NCI-H1092 (cell line): ENCODE data around the gene TMEM229B.
A peak's percentile ranks its signal among the peaks of the same experiment; 100 is the strongest.

Experiments used
- DNase-seq: peaks from one replicate; lab custom pipeline; 2025; lab: John Stamatoyannopoulos, UW

TMEM229B gene

DNA sequence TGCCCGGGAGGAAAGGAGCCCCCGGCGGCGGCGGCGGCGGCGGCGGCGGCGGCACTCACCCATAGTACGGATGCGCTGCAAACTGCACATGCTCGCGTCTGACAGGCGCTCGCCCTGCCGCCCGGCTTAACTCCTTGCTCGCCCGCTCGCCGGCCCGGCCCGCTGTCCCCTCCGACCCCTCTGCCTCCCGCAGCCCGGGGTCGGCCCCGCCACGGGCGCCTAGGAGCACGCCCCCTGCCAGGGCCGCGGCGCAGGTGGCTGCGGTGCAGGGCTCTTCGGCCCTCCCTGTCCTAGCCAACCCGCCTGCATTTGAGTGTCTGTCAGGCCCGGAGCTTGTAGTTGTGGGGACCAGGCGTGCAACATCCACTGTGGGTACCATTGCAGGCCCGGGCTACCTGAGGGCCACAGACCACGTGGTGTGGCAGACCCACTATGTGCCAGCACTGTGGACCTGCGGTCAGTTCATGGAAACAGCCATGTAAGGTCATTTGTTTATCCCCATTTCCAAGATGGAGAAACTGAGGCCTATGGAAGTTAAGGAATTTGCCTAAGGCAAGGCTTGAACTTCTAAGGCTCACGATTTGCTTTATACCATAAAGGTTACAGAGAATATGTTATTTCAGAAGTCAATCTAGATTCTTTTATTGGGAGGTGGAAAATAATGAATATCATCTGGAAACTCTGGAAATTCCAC lies 27.0 kb upstream of the TMEM229B start:
- DNase-seq = no peak

DNA sequence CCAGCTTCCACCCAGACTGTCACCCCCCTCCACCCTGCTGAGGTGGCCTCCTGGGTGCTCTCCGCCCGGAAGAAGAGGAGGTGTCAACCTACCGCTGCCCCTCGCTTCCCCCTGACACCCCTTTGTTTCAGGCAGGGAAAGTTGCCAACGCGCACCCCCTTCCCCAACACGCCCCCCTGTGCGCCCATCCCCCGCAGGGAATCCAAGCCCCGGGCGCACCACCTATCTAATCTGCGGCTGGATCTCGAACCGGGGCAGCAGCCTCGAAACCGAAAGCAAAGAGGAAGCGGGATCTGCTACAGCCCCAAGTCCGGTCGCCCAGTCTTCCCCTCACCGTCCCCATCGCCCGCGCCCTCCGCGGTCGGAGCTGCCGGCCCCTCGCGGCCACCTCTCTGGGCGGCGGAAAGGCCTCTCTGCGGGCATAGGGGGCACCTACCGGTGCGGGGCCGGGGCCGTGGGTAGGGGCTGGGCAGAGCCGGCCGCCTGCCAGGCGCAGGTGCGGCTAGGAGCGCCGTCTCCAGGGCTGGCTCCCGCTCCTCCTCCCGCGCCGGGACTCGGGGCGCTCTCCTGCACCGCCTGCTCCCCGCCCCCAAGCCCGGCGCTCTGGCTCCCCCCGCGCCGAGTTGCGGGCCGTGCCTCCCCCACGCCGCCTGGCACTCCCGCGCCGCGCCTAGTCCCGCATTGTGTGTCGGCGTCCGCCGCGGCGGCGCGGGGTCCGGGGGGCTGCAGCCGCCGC lies 26.3 kb upstream of the TMEM229B start:
- peak; percentile 37 for DNase-seq

DNA sequence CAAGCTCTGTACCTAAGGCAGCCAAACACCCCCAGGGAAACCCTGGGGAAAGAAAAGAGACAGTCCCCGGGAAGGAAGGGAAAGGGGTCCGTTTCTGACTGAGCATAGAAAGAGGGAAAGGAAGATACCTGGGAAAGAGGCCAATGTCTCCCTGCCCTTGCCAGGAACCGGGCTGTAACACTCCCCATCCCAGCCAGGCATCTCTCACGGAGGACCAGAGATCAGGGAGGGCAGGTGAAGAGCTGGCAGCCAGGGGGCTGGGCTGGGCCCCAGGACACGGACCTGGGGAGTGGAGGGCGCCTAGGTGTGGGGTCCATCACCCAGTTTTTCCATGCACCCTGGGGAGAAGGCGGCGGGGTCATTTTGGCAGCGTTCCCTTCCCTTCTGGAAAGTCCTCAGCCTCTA lies 25.7 kb upstream of the TMEM229B start:
- DNase-seq = peak; percentile 20

DNA sequence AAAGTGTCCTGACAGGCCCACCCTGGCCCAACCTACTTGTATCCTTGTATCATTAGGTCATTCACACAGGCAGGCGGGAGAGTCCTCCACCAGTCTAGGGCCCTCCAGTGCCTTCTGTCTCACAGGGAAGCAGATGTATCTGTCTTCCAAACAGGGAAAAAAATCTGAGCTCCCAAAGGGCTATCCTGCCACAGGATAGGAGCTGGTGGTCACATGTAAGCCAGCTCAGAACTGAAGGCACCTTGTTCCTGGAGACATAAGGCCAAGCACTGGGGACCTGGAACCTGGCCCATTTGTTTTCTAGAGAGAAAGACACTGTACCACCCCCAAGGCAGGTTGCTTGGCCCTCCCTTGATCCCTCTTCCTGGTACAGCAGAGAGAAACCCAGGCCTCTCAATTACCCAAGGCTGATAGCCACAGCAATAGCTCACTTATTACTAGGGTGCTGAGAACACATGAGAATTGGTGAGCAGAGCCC lies 25.1 kb upstream of the TMEM229B start:
- no peak for DNase-seq

DNA sequence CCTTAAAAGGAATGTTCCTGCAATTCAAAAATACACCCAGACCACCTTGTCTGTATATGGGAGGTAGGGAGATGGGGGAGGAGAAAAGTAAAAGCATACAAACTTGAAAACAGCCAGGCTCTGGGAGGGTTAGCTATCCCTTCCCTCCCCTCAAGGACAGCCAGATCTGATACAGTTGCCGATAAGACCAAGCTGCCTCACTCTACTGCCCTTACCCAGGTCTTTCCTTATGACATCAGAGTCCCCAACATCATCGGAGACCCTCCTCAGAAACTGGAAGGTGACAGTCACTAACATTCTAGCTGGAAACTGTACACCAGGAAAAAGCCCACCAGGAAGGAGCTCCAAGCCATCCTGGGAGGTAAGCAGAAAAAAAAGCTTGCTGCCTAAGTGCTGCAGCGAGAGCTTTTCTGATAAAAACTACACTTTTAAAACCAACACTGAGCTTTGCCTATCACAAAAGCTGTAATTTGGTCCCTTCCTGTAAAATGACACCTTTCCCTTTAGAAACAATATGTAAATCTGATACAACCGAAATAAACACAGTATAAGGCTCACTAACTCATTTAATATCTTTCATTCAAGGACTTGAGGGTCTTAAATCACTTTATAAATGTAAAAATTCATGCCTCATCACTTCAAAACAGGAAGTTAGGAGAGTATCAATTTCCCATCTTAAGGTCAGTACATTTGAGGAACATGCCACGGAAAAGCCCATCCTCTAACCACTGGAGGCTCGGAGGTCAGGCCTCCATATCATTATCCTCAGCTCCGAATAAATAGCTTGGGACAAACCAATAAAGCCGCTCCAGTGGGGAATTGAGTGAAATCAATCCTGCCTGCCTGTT lies 24.2 kb upstream of the TMEM229B start:
- DNase-seq = no peak

DNA sequence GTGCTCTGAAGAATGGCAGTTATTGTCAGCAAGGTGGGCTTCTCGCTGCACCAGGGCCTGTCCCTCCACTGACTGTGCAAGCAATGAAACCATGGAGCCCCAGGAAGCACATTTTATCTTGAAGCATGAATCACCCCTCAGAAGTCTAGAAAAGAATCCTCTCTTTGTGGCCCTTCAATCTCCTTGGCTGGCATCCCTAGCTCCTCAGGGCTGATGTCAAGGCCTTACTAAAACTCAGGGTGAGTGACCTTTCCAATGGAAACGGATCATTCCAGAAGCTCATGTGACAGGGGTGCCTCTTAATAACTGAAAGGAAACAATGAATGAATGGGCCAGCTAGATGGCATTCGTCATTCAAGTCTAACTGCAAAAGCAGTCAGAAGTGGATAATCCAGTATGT lies 22.3 kb upstream of the TMEM229B start:
- no peak for DNase-seq

DNA sequence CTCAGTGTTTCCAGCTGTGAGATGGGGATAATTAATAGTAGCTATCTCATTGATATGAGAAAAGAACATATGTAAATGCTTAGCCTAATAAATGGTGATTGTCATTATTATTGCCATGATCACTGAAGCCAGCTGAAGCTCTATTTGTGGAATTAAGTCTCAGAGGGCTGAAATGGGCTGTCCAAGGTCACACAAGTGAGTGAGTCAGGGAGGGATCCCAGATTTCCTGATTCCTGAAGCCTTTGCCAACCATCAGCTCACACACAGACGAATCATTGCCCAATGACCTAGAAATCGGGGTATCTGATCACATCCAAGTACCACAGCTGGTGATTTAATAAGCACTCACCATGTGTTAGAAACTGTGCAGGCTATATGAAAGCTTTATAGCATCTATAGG lies 21.6 kb upstream of the TMEM229B start:
- no peak for DNase-seq

DNA sequence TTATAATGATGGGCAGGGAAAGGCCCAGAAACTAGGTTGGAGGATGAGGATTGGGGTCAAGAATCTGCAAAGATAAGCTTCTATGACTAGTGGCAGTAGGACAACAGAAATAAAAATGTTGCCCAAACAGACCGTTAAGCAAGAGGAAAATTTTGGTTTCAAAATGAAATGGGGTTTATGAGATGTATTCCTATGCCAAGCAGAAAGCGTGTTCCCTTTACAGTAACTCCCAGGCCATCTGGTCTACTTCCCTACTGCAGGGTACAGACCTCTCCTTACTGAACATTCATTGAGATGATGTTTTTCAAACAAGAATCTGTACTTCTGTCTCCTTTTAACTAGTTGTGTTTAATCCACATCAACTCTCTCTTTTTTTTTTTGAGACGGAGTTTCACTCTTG lies 20.4 kb upstream of the TMEM229B start:
- no peak for DNase-seq

DNA sequence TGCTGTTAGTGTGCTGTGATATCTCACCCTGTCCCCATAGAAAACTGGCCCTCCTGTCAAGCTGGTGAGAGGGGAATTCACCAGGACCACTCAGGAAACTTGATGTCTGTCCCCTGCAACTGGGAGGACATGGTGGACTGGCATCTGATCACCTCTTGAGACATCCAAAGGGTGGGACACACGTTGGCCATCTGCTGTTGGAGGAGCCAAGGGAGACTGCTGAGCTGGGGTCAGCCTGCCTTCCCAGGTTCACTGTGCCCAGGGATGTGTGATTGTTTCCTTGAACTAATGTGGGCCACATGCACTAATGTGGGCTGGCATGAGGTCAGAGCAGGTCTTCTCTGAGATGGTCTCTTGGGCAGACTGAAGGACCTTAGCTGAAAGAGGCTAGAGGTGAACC lies 16.7 kb upstream of the TMEM229B start:
- no peak for DNase-seq

DNA sequence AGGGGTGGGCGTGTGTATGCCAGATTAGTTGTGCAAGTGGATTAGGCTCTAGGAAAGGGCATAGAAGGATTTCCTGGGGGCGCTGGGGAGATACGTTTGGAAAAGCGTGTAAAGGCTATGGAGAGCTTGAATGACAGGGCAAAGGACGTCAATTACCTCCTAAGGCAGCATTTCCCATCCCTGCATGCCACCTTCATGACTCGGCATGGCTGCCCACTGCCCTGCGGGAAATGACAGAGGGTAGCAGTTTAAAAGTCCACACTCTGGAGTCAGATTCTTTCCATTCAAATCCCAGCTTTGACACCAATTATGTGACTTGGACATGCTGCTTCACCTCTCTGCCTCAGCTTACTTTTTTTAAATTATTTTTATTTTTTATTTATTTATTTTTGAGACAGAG lies 14.8 kb upstream of the TMEM229B start:
- DNase-seq = no peak

DNA sequence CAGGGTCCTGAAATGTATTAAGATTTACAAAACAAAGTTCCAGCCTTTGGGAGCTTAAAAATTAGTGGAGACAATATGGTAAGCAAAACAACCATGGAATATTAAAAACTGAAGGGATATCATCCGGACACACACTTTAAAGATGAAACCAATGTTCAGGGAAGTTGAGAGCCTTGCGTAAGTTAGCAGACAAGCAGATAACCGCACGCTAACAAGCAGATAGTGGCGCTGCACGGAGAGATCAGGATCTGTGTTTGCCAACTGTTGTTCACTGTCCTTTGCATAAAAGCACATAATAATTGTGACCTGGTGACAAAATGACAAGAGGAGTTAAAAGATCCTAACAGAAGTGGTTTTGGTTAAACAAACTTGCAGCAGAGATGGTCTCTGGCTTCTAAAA lies 14.3 kb upstream of the TMEM229B start:
- no peak for DNase-seq

DNA sequence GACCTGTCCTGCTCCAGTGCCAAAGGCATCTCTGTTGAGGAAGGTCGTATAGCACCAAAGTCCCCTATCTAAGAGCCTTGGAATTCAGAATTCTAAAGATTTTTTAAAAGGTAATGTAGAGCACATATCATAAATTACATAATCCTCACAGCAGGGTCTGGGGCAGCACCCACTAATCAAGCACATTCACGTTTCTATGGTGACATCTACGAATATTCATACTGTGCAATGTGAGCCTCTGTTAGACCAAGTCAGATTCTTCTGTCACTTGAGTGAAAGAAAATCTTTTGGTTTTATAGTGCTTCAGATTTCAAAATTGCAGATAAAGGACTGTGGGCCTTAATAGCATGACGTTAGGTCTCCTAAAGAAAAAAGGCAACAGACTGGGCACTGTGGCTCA lies 13.1 kb upstream of the TMEM229B start:
- DNase-seq = no peak

DNA sequence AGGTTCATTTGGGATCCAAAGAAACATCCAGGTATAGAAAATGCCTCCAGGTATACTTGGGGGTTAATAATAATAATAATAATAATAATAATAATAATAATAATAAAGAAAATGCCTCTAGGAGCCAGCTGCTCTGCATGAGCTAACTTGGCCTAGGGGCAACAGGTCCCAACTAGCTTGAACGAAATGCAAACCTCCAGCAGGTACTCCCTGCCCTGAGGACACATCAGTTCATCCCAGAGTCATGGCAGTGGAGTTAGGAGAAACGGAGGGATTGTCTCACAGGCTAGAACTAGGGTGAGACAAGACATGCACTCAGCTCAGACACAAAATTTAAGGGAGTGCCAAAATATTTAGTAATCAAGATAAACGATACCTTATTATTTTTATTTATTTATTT lies 12.5 kb upstream of the TMEM229B start:
- no peak for DNase-seq

DNA sequence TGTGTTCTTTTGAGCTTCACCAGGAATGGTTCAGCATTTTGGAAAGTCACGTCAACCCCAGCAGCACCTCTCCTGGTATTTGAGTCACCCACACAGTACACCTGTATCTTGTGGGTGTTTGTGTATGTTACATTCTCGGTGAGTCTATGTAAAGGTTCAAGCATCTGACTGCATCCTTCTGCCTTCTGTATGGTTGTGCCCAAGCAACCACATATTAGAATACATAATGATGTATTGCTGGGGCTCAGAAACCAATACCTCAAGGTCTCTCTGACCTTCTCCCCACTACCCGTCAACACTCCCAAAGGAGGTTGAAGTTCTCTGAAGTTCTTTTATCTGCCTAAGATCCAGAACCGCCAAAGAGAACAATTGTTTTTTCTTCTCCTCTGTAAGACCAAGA lies 9.2 kb upstream of the TMEM229B start:
- no peak for DNase-seq

DNA sequence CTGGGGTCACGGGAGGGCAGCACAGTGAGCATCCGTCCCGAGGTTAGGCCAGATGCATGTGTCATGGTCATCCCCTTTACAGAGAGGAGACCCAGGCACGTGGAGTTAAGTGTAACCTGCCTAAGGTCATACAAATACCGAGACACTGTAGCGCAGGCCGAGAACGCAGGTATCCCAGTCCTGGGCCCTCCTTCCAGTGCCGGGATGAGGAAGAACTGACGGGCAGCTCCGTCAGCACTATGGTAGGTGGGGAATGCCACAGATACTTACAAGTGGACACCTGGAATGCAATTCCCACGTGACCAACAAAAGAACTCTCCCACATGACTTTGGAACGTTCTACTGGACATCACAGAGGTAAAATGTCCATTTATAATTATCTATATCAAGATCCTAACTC lies 8.7 kb upstream of the TMEM229B start:
- no peak for DNase-seq

DNA sequence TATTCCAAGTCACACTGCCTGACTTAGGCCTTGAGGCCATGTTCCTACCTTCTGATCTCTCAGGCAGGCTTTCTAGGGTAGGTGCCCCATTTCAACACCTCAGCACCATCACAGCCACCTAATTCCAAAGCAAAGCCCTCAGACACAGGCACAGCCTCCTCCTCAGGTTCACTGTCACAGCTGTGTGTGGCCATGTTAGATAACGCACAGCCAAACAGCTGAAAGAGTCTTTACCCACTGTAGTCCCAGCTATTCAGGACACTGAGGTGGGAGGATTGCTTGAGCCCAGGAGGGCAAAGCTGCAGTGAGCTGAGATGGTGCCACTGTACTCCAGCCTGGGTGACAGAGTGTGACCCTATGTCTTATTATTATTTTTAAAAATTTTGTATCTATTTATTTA lies 7.3 kb upstream of the TMEM229B start:
- no peak for DNase-seq

DNA sequence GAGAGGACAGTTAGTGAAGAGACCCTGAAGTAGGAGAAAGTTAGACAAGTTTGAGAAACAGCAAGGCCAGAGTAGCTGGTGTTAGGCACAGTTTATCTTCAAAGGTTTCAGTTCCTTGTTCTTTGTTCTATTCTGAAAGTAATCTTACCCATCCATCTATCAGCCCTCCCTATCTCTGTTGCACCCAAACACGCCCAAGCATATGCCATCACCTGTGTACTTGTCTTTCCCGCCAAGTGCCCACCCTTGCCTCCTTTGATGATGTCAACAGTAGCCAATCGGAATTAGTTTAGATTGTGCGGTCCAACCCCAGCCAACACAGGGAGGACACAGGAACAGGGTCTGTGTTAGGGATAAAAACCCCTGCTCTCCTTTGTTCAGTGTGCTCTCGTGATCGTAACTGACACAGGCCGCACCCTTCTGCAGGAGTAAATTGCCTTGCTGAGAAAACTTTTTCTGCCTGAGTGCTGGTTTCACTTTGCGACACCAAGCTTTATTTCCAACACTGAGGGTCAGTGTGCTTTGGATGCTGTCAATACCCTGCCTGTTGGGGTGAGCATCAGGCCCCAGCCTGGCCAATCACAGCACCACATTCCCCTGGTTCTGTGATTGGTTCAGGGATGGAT lies 4.7 kb upstream of the TMEM229B start:
- no peak for DNase-seq

DNA sequence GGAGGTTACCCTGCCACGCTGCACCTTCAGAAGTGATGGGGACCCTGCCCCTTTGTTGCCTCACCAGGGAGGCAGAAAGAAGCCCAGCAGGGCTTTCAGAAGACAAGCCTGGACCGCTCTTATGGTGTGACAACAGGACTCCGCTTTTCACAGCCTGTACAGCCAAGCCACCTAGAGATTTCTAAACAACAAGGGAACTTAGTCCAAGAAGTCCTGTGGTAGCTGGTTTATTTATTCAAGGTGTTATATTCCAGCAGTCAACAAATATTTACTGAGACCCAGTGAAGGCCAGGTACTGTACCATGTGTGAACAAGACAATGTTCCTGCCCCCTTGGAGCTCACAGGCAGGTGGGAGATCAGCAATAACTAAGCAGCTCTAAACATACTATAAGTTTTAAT lies 4.0 kb upstream of the TMEM229B start:
- no peak for DNase-seq

DNA sequence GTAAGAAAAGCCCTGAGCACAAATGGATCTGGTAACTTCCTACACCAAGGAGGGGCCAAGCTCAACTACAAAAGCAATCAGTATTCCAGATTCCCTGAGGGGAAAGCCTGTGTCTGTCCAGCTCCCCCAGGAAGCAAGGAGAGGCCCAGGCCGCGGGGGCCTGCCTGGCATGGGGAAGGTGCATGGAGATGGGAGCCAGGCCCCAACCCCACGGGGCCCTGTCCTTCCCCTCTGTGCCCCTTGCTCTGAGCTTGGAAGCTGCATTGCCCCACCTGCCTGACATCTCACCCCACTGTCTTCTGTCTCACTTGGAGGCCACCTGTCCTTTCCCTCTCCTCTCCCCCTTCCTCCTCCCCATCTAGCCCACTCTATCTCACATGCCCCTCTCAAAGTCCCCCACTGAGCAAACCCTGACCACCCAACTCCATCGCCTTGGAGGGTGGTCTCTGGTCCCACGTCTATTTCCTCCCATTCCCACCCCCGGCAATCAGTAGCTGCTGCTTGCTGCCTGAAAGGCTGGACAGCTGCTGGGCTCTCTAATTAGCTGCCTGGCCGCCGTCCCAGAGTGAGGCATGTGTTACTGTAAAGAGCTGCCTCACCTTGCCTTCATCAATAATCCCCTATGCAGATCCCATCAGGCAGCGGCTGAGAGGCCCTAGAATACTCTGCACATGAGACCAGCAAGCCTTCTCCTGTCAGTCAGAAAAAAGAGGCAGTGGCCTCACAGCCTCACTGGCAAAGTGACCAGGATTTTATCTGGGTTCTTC lies 3.4 kb upstream of the TMEM229B start:
- peak; percentile 95 for DNase-seq

DNA sequence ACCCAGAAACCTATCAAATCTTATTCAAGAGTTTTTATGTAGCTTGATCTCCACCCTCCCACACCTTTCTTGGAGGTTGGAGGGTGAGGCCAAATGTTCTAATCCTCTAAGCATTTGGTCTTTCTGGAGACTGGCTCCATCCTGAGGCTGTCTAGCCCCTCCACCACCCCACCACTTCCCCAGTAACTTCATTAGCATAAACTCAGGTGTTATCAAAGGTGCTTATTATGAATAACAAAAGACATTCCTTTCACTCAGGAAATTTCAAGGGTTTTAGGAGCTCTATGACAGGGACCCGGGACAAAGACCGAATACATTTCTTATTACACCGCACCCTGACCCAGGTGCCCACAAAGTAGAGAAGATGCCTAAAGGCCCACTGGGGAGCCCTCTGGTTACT lies 2.8 kb upstream of the TMEM229B start:
- no peak for DNase-seq

DNA sequence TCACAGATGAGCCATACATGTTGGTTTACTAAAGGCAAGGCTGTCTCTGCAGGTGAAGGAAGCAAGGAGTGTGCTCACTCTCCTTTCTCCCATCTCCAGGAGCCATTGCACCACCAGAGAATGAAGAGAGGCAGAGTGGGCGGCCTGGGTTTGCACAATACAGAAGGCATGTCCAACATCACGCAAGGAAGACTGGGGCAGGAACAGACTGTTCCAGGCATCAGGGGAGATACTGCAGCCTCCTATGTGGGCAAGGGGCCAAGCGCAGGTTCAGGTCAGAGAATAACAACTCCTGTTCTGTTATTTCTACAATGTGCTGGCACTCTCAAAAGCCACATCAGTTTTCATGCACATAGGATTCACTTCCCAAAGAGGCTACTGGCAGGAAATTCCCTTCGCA lies 1.7 kb upstream of the TMEM229B start:
- DNase-seq = no peak

DNA sequence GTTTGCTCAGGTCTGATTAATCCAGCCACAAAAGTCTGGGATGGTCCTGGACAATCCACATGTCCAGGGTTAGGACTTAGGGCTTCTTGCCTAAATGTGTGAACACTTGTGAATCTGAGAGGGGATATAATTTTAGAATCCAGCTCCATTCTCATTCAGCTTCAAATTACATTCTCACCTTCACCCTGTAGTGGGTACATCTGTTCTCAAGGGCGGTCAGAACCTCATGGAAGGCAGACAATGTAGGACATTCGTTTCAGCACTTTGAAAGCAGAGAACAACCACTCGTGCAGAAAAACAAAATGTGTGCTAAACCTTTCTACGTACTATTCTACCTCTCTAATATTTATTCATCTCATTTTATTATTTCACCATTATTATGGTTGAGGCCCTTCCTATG lies 1.2 kb downstream of the TMEM229B start:
- no peak for DNase-seq
